Gastrocnemius medialis (tissue), 4 donors: ENCODE measurements around the gene RRBP1. TPM values are rescaled to one million over a fixed set of nuclear protein-coding genes. Genes with fewer than 3 reads are reported as not detected.
"Not testable (repeated sequence)": the region's sequence is repeated elsewhere in the genome, so short reads cannot be mapped to it uniquely, and the experiment has no call there.

Source experiments
- ATAC-seq, 2 donors: fragments of 150-250 bp; one replicate each; pipeline ENCODE4 v1.9.1; 2016
- DNase-seq, 2 donors: peaks; one replicate each; pipeline ENCODE4 v3.0.0-alpha.2; 2019
- H3K27ac ChIP-seq, 4 donors: fragments of 200-600 bp; sonication (generic); 1 replicate in 1 of 4; 2 replicates in 3 of 4; pipeline ENCODE4 v1.5.1; 2016 to 2018; ENCODE audit warnings: mild to moderate bottlenecking in 2 of 4, moderate library complexity in 1 of 4
- H3K27me3 ChIP-seq, 3 donors: fragments of 200-600 bp; sonication (generic) in 2 of 3; 1 replicate in 1 of 3; 2 replicates in 2 of 3; pipeline versions ENCODE4 v1.5.1 to v1.6.0; 2016 to 2019; ENCODE audit warnings: mild to moderate bottlenecking in 1 of 3, moderate library complexity in 1 of 3
- H3K36me3 ChIP-seq, 2 donors: fragments of 200-600 bp; sonication (generic) in 1 of 2; one replicate each; pipeline ENCODE4 v1.5.1; 2017 to 2018
- H3K4me1 ChIP-seq, 2 donors: fragments of 200-600 bp; sonication (generic) in 1 of 2; one replicate each; pipeline ENCODE4 v1.5.1; 2016 to 2017; ENCODE audit warnings: mild to moderate bottlenecking in 2 of 2
- H3K4me3 ChIP-seq, 4 donors: fragments of 200-600 bp; sonication (generic) in 3 of 4; 1 replicate in 1 of 4; 2 replicates in 3 of 4; pipeline ENCODE4 v1.5.1; 2016 to 2019; ENCODE audit warnings: mild to moderate bottlenecking in 2 of 4
- H3K9me3 ChIP-seq, 3 donors: fragments of 200-600 bp; sonication (generic) in 2 of 3; 1 replicate in 1 of 3; 2 replicates in 2 of 3; pipeline ENCODE4 v1.5.1; 2016 to 2019
- CTCF ChIP-seq, 5 experiments: fragments of 450-650 bp in 3 of 5; fragments of 200-600 bp in 2 of 5; sonication (generic) in 2 of 5; IDR thresholded peaks in 4 of 5; conservative IDR thresholded peaks in 1 of 5; 1 replicate in 4 of 5; 2 replicates in 1 of 5; pipeline ENCODE4 v1.5.1; 2016 to 2019; ENCODE audit warnings: antibody characterized with exemption in 5 of 5, mild to moderate bottlenecking in 3 of 5, moderate library complexity in 3 of 5
- POLR2A ChIP-seq, 2 donors: fragments of 450-650 bp; IDR thresholded peaks; one replicate each; pipeline ENCODE4 v1.6.1; 2017; ENCODE audit warnings: antibody characterized with exemption in 2 of 2, mild to moderate bottlenecking in 2 of 2, moderate library complexity in 2 of 2
- in situ Hi-C, 4 donors: fragments of 200-750 bp; cut with MboI; loops; one replicate each; pipeline versions ENCODE4 v1.15.0 to v1.8.0; 2017; ENCODE audit warnings: low sequenced_read_pairs in 4 of 4
- intact Hi-C: fragments of 100-400 bp; cut with DNase I; formaldehyde crosslinking; loops from one replicate; pipeline ENCODE4 v1.15.1; 2023; ENCODE audit warnings: low total_unique reads
- total RNA-seq, 4 donors: library from RNA; depleted of rRNA; stranded (reverse); fragments of >200 nt; gene quantifications; one replicate each; pipeline versions ENCODE4 v1.1.0 to v1.2.3, GENCODE V29; 2016

Gene RRBP1
- total RNA-seq, 4 donors from 2014 or later, result 14.1 to 22.7 (median 17.9) TPM

DNA sequence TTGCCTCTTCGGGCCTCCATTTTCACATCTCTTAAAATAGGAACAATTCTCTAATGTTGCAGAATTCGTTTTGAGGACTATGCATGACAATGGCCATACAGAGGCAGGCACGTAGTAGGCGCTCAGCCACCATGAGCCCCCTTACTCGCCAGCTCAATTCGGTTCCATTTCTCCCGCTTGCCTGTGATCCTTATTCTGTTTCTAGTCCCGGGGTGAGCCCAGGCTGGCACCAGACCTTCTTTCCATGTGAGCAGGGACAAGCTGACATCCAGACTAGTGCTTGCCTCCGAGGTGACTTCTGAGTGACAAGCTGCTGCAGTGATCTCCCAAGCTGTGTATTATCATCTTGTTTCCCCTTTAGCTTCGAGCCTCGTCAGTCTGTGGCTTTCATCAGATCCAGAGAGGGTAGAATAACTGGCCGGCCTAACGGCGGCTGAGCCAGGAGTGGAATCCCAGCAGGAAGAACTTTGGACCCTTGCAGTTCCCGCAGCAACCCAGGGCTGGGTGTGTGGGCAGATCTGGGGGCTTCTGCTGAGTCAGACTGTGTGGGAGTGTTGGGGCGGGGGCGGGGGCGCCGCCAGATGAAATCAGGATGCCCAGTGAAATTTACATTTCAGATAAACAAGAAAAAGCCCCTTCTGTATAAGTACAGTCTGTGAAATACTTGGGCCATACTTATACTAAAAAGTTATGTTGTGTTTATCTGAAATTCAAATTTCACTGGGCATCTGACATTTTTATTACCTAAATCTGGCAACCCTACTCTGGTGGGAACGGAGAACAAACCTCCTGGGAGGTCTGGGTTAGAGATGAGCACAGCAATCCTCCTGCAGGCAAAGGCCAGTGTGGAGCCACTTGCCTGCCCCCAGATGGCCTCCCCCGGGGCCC is 28.6 kb upstream of the RRBP1 start:
- H3K9me3 ChIP-seq, result no peaks in the 10 kb centered on the region
- H3K27me3 ChIP-seq, result no peaks in the 10 kb centered on the region
- TF ChIP-seq POLR2A (IDR thresholded peaks at IDR 0.05) (no peak), CTCF (IDR thresholded peaks at IDR 0.05 in 4 of 5, conservative IDR thresholded peaks at IDR 0.05 in 1 of 5) (no peak)
- intact Hi-C loops (no loop called here), in situ Hi-C loops (no loop called here)
- ATAC-seq (no peak), DNase-seq (no peak)
- H3K27ac ChIP-seq, result no peak overlapping the region
- H3K4me1 ChIP-seq, result no peaks in the 10 kb centered on the region
- H3K36me3 ChIP-seq, result no peaks in the 10 kb centered on the region
- H3K4me3 ChIP-seq, result no peak overlapping the region

GRCh38 chr20:17709361-17710293 is 27.6 kb upstream of the RRBP1 start:
- no peak for DNase-seq
- Histone ChIP-seq H3K4me3 (no peak overlapping the region), H3K27ac (no peak overlapping the region), H3K4me1 (no peaks in the 10 kb centered on the region), H3K9me3 (no peaks in the 10 kb centered on the region), H3K36me3 (no peaks in the 10 kb centered on the region), H3K27me3 (no peaks in the 10 kb centered on the region)
- in situ Hi-C loops, result no loop called here
- ATAC-seq, result no peak
- no peak for TF ChIP-seq POLR2A (IDR thresholded peaks at IDR 0.05)
- no peak for TF ChIP-seq CTCF (IDR thresholded peaks at IDR 0.05 in 4 of 5, conservative IDR thresholded peaks at IDR 0.05 in 1 of 5)
- intact Hi-C loops, result no loop called here

DNA sequence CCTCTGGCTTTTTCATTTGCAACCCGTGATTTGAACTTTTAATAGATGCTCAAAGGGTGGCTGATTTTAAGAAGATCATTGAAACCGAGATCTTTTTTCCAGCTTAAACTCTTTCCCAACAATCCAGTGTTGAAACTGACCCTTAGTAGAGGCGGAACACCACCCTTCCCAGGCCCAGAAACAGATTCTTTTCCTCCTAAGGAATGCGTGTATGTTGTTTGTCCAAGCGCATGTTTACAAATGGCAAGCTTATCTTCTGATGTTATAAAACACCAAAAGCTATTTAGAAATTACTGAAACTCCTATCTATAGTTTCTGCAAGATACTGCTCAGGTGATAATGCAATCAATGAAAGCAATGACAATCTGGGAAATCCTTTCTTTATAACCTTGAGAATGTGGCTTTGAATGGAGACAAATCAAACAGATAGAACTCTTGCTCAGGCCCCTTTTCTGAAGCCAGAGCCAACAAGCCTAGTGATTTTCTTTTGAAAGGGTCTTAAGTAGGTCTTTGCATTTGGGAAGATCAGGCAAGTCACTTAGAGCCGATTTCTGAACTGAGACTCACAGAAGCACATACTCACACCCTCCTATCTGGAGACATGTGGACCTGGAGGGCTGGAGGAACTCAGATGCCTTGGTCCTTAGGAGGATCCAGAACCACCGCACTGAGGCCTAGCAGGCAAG is 26.8 kb upstream of the RRBP1 start:
- H3K27ac ChIP-seq, result no peak overlapping the region
- H3K27me3 ChIP-seq, result no peaks in the 10 kb centered on the region
- no peaks in the 10 kb centered on the region for H3K4me1 ChIP-seq
- no peak overlapping the region for H3K4me3 ChIP-seq
- in situ Hi-C loops, result no loop called here
- no peaks in the 10 kb centered on the region for H3K36me3 ChIP-seq
- intact Hi-C loops, result no loop called here
- H3K9me3 ChIP-seq, result no peaks in the 10 kb centered on the region
- DNase-seq (no peak), ATAC-seq (no peak)
- TF ChIP-seq CTCF (IDR thresholded peaks at IDR 0.05 in 4 of 5, conservative IDR thresholded peaks at IDR 0.05 in 1 of 5), result no peak
- TF ChIP-seq POLR2A (IDR thresholded peaks at IDR 0.05), result no peak

DNA sequence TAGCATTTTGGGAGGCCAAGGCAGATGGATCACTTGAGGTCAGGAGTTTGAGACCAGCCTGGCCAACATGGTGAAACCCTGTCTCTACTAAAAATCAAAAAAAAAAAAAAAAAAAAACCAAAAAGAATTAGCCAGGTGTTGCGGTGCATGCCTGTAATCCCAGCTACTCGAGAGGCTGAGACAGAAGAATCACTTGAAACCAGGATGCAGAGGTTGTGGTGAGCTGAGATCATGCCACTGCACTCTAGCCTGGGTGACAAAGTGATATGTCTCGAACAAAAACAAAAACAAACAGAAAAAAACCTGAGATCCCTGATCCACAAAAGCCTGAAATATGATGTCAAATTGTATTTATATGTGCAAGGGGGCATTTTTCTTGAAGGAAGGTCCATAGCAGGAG is 25.9 kb upstream of the RRBP1 start:
- ATAC-seq, DNase-seq, H3K9me3 ChIP-seq, H3K36me3 ChIP-seq, in situ Hi-C loops, H3K27me3 ChIP-seq, H3K27ac ChIP-seq, H3K4me1 ChIP-seq, H3K4me3 ChIP-seq, intact Hi-C loops: not testable (repeated sequence)
